IPS-NIHi7 (cell line): ENCODE results near the gene SPARC.
A peak's percentile ranks its signal among the peaks of the same experiment; 100 is the strongest.
"Not testable (repeated sequence)": the region's sequence is repeated elsewhere in the genome, so short reads cannot be mapped to it uniquely, and the experiment has no call there.

ENCODE experiments used
- DNase-seq: peaks from one replicate; pipeline ENCODE4 v3.0.0; 2012; ENCODE audit warnings: mixed read lengths; ENCODE audit errors: extremely low spot score

SPARC gene

GRCh38 chr5:151700820-151701219 is 14.1 kb upstream of the SPARC start:
- DNase-seq, result no peak

DNA sequence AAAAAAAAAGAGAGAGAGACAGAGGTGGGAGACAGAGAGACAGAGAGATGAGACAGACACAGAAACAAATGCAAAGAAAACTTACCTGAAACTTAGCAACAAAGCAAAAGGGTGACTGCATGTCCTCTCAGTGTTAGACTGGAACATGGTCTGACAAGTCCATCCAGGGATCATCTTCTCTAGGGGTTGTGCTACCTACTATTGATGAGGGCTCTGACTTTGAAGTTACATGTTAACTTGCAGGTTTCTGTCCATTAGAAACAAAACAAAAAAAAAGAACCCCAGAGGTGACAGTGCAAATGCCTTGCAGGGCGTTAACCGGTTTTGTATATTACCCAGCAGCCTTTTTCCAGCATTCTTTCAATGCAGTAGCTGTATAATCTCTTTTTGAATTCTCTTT is 13.6 kb upstream of the SPARC start:
- DNase-seq, result no peak

DNA sequence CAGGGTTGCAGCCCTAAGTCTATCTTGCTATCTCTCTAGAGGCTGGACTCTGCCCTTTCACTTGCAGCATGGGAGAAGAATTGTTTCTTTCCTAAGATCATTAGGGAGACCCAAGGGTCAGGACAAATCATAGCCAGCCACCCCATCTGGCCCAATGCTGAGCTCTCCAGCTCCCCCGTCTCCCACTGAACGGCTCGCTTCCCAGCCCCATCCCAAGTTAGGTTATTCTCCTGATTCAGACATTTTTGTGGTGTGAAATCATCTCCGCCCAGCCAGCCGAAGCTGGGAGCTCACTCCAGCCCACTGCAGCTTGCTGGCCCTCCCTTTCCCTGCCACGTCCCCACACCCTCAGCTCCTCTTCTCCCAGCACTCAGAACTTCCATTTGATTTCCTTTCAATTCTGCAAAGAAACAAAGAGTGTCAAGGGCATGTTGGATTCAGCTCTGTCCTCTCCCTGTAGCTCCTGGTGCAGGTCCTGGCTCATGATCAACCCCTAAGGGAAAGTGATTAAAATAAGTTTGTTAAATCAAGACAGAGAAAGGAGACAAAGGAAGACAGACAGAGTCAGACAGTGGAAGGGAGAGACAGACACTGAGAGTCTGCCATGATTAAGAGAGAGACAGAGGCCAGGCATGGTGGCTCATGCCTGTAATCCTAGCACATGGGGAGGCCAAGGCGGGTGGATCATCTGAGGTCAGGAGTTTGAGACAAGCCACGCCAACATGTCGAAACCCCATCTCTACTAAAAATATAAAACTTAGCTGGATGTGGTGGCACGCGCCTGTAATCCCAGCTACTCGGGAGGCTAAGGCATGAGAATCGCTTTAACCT is 12.6 kb upstream of the SPARC start:
- DNase-seq, result peak; percentile 70

- DNase-seq, result not testable (repeated sequence)
Observed at GRCh38 chr5:151698081-151698480, 11.4 kb upstream of the SPARC start.

- no peak for DNase-seq
Observed at GRCh38 chr5:151697452-151697851, 10.7 kb upstream of the SPARC start.

DNA sequence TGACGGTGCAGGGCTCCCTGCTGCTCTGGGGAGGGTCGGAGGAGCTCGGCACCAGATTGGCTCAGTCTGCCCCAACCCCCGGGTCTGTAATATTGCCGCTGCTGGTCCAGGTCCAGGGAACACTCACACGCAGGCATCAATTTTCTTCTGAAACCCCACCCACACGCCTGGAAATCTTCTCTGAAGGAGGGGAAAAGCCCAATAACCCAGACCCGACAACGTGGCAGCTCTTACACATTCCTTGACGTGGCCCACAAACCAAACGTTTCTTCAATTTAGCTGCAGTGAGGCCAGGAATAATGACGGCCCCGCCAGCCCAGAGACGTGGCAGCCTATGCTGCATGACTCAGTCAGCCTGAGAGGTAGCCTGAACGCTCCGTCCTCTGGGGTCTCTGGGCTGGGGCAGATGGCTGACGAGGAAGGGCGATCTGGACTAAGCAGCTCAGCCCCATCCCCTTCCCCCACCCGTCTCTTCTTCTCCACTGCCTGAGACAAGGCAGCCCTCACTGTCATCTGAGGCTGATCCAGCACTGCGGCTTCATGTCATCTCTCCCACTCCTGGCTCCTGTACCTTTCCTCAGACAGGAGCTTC is 9.9 kb upstream of the SPARC start:
- peak; percentile 66 for DNase-seq

DNA sequence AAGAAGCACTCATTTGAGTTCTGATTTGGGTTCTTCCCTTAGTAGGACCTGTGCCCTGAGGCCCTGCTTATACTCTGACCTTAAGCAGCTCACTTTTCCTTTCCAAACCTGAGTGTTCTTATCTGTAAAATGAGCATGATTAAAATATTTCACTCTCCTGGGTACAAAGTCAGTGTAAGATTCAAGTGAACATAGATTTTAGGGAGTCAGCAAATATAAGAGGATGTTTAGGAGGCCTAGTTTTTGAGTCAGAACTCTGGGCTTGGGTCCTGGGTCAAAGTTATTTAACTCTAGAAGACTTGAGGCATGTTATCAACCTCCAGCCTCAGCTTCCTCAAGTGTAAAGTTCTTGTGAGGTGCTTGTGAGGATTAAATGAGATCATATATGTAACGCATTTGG is 8.7 kb upstream of the SPARC start:
- no peak for DNase-seq

DNA sequence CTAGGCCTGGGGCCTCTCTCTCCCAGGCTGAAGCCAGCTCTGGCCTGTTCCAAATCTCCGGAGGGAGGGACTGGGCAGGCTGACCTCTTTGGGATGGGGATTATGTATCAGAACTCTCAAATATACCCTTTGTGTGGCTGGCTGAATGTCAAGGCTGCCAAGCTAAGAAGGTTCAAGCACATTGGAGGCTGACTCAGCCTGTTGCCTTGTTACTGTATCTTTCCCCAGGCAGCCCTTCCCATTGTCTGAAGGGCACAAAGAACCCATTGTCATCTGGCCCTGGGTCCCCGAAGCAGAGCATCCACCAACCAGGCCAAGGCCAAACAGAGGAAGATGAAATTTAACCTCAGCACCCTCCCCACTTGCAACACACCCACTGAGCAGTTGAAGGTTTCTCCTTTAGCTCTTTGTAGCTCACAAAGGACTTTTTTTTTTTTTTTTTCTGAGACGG is 7.3 kb upstream of the SPARC start:
- no peak for DNase-seq

DNA sequence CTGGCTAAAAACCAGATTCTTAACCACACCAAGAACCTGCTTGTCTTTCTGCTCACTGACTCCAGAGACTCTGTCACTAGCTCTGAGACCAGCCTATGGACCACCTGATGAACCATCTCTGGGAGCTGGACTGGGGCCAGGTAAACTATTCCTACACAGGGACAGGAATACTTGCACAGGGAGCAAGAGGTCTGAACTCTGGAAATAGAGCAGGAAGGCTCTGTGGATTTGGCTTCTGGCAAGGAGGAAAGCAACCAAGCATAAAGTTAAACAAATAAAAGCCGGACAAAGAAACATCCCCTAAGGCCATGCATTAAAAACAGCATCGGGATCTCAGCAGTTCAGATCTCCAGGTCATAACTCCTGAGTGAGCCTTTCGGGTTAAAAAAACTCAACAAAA is 5.6 kb upstream of the SPARC start:
- no peak for DNase-seq

GRCh38 chr5:151691706-151692105 is 5.0 kb upstream of the SPARC start:
- DNase-seq, result no peak

DNA sequence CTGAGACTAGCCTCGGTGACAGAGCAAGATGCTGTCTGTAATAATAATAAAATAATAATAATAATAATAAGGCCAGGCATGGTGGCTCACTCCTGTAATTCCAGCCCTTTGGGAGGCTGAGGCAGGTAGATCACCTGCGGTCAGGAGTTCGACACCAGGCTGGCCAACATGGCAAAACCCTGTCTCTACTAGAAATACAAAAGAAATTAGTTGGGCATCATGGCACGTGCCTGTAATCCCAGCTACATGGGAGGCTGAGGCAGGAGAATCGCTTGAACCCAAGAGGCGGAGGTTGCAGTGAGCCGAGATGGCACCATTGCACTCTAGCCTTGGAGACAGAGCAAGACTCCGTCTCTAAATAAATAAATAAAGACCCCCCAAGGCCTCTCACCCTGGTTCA is 2.9 kb upstream of the SPARC start:
- DNase-seq, result not testable (repeated sequence)

- no peak for DNase-seq
Observed at GRCh38 chr5:151688436-151688835, 1.7 kb upstream of the SPARC start.

DNA sequence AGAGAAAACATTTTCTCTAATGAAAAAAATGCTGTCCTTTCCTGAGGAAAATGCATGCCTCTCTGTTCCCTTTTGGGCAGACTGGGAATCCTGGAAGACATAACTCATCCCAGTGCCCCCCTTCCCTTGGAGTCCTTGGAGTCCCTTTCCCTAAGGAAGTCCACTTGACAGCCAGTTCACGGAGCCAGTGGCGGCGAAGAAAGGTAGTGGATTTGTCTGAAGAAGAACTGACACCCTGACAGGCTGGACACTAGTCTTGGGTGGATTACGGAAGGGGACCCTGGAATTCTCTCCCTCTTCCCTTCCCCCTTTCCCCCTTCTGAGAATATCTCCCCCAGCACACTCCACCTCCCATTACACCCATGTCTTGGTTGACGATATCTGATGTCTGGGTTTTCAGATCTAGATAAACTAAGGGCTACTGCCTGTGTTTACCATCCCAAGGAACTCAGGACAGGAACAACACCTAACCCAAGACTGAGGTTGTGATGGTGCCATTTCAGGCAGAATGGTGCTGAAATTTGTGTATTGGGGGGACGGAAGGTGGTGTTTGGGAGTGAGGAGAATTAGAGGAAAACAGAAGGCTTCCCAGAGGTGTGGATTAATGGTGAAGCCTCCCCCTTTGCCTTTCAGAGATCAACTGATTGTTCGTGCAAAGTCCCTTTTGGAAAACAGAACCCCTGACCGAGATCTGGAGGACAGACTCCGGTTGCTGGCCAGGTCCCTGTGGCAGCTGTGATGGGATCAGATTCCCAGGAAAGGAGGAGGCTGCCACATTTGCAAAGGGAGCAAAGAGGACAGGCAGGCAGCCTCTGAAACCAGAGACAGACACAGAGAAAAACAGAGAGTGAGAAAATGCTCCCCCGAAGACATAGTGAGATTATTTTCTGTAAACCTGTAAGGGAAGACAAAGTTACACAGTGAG is 704 bp downstream of the SPARC start:
- DNase-seq, result no peak

DNA sequence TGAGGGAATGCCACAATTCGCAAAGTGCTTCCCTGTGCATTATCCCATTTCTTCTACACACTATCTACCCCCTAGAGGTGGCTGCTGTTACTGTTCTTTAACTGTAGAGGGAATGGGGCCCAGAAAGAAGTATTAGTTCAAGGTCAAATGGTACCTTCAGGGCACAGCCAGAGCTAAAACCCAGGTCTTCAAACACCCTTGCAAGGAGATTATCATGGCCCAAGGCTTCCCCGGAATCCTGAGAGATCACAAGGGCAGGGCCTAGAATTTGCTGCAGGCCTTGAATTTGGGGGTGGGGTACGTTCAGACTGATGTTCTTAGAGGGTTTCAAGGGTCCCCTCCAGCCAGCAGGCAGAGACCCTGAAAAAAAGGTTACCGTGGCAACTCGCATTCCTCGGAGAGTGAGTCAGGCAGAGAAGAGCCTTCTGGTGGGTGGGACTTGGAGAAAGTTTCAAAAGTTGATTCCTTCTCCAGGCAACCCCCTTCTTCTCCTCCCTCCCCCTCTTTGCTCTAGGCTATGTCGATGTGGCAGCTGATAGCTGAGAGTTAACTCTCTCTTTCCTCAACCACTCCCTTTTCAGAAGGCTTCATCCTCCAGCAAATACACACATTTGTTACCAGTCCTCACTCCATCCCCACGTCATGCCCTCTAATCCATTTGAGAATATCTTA is 1.9 kb downstream of the SPARC start:
- DNase-seq, result peak; percentile 66

DNA sequence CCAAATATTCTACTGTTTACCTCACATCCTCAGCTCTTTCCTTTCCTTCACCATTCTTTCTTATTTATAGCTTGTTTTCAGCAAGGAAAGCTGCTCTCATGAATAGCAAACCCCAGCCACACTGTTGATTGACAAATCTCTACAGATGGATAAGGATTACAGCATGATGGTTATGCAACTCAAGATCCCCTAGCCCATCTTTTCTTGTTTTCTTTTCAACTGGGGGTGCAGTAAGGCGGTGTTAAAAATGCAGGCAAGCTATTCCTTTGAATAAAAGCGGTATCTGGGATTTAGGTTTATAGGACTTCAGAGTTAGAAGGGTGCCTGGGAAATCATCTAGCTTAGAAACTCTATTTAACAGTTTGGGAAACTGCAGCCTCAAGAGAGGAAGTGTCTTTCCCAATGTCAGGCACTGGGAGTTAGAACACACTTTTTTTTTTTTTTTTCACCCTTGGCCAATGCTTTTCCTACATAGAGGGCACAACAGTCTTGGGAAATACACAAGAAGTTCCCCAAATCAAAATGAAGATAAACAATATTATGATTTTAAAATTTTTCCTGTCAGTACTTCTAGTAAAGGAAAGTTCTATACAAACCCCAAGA is 2.6 kb downstream of the SPARC start:
- no peak for DNase-seq

DNA sequence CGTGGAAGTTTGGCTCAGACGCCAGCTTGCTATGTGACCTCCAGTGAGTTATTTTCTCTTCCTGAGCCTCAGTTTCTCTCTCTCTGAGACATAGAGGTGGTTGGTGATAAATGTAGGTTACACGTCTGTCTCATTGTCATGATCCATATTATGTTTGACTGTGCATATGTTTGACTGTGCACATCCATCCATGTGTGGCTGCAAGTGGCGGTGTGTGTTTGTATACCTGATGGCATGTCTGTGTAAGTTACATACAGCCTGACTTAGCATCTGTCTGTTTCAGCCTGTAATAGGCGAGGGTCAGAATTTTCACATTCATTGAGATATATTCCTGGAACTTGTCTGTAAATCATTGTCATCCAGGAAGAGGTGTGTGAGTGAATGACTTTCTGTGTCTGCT is 3.3 kb downstream of the SPARC start:
- DNase-seq, result no peak

DNA sequence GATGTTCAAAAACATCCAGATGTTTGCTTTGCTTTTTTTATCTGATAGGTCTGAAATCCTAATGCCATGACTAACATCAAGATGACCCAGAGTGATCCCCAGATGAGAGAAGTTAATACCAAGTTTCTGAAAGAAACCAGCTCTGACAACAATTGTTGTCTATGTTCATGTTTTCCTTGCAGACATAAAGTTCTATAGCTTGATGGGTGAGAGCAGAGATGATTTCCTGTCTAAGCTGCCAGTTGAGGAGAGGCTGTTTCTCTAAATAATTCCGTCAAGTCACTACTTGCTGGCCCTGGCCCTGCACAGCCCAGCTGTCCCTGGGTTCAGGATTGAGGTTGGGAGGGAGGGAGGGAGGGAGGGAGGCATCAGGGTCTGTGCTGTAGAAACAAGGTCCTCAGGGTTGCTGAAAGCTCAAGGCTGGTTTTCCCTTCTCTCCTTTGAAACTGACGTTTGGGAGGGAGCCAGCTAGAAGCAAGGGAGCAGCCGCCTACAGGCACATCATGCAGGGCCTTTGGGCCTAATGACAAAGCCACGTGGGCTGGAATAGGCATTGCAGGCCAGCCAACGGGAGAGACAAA is 3.9 kb downstream of the SPARC start:
- DNase-seq, result no peak

DNA sequence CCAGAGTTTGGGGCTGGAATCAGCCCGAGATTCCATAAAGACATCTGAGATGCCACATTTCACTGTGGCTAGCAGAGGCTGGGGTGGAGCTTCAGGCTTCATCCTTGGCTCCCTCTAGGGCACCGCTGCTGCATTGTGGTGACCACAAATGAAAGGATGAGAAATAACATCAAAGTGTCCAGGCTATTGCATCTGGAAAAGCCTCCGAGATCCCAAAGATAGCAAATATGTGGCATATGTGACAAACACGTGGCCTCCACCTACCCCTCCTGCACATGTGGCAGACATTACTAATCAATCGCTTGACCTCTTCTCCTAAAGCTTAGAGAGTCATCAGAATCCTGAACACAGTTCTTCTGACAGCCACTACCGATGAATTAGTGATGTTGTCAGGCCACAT is 4.5 kb downstream of the SPARC start:
- no peak for DNase-seq

DNA sequence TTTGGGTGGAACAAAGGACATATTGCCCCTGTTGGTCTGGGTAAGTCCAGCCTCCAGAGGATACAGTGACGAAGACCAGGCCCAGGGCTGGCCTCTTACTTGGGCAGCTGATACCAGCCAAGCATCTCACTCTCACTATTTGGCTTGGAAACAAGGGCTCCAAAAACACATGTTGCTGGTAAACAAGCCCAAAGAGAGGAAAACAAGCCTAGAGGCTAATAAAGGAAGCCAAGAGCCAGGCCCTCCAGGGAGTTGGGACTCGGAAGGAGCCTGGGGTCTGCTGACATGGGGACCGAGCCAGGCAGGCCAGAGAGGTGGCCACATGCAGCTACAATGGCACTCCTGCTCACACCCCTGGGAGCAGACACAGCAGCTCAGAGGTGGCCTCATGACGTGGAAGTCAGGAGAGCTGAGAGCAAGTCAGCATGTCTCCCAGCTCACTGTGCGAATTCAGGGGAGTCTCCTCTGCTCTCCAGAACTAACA is 5.7 kb downstream of the SPARC start:
- DNase-seq, result no peak

DNA sequence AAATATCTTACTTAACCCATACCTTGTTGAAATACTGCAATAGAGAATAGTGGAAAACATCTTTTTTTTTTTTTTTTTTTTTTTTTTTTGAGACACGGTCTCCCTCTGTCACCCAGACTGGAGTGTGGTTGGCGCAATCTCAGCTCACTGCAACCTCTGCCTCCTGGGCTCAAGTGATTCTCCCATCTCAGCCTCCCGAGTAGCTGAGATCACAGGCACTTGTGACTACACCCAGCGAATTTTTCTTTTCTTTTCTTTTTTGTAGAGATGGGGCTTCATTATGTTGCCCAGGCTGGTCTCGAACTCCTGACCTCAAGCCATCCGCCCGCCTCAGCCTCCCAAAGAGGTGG is 6.6 kb downstream of the SPARC start:
- DNase-seq, result not testable (repeated sequence)
